ENCODE measurements around the gene BEAN1.

BEAN1 gene

DNA sequence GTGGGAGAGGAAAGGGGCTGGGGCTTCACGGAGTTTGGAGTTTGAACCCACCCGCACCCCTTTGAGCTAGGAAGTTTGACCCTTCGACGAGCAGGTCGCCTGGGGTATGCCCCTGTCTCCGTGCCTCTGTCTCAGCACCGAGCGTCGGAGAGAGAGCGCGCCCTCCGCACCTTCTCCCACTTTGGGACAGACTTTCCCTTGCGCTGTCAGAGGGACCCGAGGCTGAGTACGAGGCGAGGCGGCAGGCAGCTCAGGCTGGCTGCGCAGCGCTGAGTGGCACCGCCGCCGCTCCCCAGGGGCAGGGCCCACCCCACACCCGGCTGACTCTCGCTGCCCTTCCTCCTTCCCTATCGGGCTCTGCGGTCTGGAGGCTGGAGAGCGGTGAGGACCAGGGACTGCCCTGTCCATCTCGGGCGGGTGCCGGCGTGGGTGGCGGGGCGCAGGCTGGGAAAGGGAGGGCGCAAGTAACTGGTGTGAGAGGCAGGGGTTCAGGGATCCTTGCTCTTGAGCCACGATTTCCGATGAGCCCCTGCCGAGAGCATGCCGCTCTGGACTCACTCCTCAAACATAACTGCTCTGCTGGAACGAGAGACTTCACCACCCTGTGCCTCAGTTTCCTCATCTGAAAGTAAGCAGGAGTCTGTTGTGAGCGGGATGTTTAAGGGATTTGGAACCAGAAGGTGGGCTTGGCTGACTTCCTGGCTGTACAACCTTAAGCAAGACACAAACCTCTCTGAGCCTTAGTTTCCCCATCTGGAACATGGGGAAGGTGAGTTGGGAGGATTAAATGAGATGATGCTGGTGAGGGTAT lies 981 bp downstream of the BEAN1 start:
- peak overlapping the region in 1 of 2 donors; percentile 30 for H3K4me3 ChIP-seq (replicated peaks in 1 of 2; ENCODE audit: low read depth in 2 of 2, low read length in 2 of 2)
- DNase-seq (ENCODE audit: low read depth in 2 of 2): no peak
- TF ChIP-seq, protein P1, sequence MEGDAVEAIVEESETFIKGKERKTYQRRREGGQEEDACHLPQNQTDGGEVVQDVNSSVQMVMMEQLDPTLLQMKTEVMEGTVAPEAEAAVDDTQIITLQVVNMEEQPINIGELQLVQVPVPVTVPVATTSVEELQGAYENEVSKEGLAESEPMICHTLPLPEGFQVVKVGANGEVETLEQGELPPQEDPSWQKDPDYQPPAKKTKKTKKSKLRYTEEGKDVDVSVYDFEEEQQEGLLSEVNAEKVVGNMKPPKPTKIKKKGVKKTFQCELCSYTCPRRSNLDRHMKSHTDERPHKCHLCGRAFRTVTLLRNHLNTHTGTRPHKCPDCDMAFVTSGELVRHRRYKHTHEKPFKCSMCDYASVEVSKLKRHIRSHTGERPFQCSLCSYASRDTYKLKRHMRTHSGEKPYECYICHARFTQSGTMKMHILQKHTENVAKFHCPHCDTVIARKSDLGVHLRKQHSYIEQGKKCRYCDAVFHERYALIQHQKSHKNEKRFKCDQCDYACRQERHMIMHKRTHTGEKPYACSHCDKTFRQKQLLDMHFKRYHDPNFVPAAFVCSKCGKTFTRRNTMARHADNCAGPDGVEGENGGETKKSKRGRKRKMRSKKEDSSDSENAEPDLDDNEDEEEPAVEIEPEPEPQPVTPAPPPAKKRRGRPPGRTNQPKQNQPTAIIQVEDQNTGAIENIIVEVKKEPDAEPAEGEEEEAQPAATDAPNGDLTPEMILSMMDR (IDR thresholded peaks at IDR 0.05; ENCODE audit: low read depth, low read length): no peak

DNA sequence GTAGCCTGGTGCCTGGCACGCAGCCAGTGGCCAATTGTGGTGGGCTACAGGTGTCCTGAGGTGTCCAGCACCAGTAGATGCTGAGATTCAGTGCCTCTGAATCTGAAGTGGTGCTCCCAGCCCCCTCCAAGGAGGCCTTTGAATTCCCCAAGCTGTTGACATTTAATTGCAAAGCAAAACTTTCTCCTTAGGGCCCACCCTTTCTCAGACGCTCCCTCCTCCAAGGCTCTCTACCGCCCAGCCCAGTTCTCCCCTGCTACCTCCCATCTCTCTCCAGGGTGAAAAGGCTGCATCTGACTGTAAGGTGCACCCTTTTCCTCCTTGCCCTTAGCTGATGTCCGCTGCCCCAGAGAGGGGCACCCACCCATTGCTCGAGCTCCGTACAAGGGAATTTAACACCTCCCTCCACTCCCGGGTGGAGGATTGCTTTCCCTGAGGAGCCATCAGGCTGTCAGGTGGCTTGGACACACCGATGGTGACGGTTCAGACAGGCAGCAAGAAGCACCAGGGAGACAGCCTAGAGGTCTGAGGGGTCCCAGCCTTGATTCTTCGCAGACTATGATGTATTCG lies 1.7 kb downstream of the BEAN1 start:
- TF ChIP-seq, protein P1 (IDR thresholded peaks at IDR 0.05; ENCODE audit: low read depth, low read length): no peak

DNA sequence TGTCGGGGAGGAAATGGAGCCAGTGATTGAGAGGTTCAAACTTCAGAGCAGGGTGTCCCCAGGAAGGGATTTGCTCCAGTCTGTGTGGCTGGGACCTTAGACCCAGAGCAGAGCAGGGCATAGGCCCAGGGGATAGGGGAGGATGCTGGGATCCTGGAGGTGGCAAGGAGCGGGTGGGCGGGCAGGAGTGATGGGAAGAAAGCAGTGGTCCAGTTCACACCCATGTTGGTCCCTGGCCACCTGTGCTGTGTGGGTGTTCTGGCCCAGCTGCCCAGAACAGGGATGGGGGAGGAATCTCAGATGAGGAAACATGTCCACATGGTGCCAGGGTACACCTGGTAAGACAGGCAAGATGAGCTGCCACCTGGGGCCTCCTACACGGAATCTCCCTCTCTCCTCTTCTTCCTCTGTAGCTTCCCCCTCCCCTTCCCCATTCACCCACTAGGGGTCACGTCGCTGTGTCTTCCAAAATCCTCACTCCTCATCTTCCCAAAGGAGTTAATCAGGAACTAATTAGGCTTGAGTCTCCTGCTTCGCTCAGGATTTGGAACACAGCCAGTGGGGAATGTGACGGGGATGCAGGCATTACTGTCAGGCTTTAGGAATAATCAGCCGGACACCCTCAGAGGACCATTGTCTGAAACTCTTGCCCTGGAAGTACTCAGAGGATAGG lies 2.3 kb downstream of the BEAN1 start:
- DNase-seq (ENCODE audit: low read depth in 2 of 2): no peak
- H3K4me3 ChIP-seq (replicated peaks in 1 of 2; ENCODE audit: low read depth in 2 of 2, low read length in 2 of 2): no peak overlapping the region
- TF ChIP-seq, protein P1 (IDR thresholded peaks at IDR 0.05; ENCODE audit: low read depth, low read length): no peak

More for the DNA sequence above, 1.7 kb downstream of the BEAN1 start:
- no peak overlapping the region for H3K4me3 ChIP-seq (replicated peaks in 1 of 2; ENCODE audit: low read depth in 2 of 2, low read length in 2 of 2)
- DNase-seq (ENCODE audit: low read depth in 2 of 2): no peak

DNA sequence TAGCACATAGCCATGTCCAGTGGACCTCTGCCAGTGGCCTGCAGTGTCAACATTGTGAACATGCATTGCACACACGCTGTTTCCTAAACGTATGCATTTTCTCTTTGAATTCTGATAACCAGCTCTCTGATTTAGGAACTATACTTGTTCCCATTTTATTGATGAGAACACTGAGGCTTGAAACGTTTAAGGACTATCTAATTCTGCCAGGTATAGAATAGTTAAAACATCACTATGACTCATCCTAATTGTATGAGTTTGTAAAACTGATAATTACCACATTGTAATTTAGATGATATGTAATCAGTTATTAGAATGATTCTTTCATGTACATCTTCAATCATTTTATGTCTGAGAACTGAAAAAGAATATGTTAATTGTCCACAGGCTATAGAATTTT lies 3.1 kb downstream of the BEAN1 start:
- no peak overlapping the region for H3K4me3 ChIP-seq (replicated peaks in 1 of 2; ENCODE audit: low read depth in 2 of 2, low read length in 2 of 2)
- no peak for DNase-seq (ENCODE audit: low read depth in 2 of 2)
- TF ChIP-seq, protein P1 (IDR thresholded peaks at IDR 0.05; ENCODE audit: low read depth, low read length): no peak

DNA sequence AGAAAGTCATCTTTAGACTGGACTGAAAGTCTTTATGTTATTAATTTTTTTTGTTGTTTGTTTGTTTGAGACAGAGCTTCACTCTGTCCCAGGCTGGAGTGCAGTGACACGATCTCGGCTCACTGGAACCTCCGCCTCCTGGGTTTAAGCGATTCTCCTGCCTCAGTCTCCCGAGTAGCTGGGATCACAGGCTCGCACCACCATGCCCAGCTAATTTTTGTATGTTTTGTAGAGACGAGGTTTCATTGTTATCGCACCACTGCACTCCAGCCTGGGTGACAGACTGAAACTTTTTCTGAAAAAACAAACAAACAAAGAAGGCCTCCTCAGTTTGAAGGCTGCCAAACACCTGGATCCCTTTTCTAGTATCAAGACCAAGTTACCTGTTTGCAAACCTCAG lies 4.7 kb downstream of the BEAN1 start:
- DNase-seq (ENCODE audit: low read depth in 2 of 2): no peak
- TF ChIP-seq, protein P1 (IDR thresholded peaks at IDR 0.05; ENCODE audit: low read depth, low read length): no peak
- no peak overlapping the region for H3K4me3 ChIP-seq (replicated peaks in 1 of 2; ENCODE audit: low read depth in 2 of 2, low read length in 2 of 2)

- no peak overlapping the region for H3K4me3 ChIP-seq (replicated peaks in 1 of 2; ENCODE audit: low read depth in 2 of 2, low read length in 2 of 2)
- TF ChIP-seq, protein P1 (IDR thresholded peaks at IDR 0.05; ENCODE audit: low read depth, low read length): no peak
- DNase-seq (ENCODE audit: low read depth in 2 of 2): no peak
These were observed 5.3 kb downstream of the BEAN1 start for GRCh38 chr16:66432429-66432828.

All from cardiac fibroblast (primary cell).